Measurements from ENCODE around the gene CEP57.

CEP57 gene

DNA sequence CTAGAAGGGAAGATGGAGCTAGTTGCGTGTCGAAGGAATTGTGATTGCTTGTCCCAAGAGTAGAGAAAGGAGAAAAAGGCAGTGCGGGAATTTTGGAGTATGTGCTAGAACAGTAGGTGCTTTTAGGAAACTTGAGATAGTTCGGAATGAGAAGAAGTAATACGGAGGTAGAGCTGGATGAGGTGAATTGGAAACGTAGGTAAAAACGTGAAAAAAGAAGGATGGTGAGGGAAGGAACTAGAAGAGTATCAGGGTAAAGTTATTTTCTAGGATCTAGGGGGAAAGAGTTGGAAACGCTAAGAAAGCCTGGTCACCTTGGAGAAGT is 1.4 kb downstream of the CEP57 start:
- no peak for DNase-seq
- H3K36me3 ChIP-seq: peaks cover 8 to 9% (median 8%) of the 10 kb centered on the region in 3 donors
- intact Hi-C loops (cut with DNase I; ENCODE audit: low total_unique reads): no loop called here
- TF ChIP-seq CTCF (IDR thresholded peaks at IDR 0.05): no peak
- H3K27me3 ChIP-seq: no peaks in the 10 kb centered on the region
- H3K27ac ChIP-seq: peak overlapping the region in 1 of 2 donors; percentile 99
- H3K4me1 ChIP-seq: peaks cover 0 to 29% (median 19%) of the 10 kb centered on the region in 4 donors
- H3K4me3 ChIP-seq: peak overlapping the region; percentile 94 to 97
- no peaks in the 10 kb centered on the region for H3K9me3 ChIP-seq

GRCh38 chr11:95792200-95792599 is 1.9 kb downstream of the CEP57 start:
- H3K4me1 ChIP-seq: peaks cover 0 to 27% (median 19%) of the 10 kb centered on the region in 4 donors
- H3K9me3 ChIP-seq: no peaks in the 10 kb centered on the region
- no peaks in the 10 kb centered on the region for H3K27me3 ChIP-seq
- no peak for DNase-seq
- no peak overlapping the region for H3K4me3 ChIP-seq
- H3K27ac ChIP-seq: no peak overlapping the region
- TF ChIP-seq CTCF (IDR thresholded peaks at IDR 0.05): no peak
- intact Hi-C loops (cut with DNase I; ENCODE audit: low total_unique reads): no loop called here
- peaks cover 3 to 4% (median 3%) of the 10 kb centered on the region in 3 donors for H3K36me3 ChIP-seq

DNA sequence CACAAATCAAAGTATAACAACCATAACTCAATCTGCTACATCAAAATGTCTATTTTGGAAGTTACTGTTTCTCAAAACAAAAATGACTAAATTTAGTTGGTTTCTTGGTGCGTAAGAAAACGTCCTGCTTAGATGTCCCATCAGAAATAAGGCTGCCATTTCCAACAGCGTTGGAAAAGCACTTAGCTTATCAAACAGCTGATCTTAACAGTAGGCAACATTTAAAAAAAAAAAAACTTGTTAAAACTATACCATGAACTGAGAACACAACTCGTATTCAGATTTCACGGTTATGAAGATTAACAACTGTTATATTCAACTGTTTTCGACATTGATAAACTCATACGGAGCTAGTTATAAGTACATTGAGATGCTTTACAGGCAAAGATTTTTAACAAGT is 2.4 kb downstream of the CEP57 start:
- H3K9me3 ChIP-seq: no peaks in the 10 kb centered on the region
- no peak overlapping the region for H3K4me3 ChIP-seq
- intact Hi-C loops (cut with DNase I; ENCODE audit: low total_unique reads): no loop called here
- peaks cover 0 to 24% (median 18%) of the 10 kb centered on the region in 4 donors for H3K4me1 ChIP-seq
- H3K36me3 ChIP-seq: no peaks in the 10 kb centered on the region
- no peak for TF ChIP-seq CTCF (IDR thresholded peaks at IDR 0.05)
- H3K27me3 ChIP-seq: no peaks in the 10 kb centered on the region
- no peak overlapping the region for H3K27ac ChIP-seq
- no peak for DNase-seq

DNA sequence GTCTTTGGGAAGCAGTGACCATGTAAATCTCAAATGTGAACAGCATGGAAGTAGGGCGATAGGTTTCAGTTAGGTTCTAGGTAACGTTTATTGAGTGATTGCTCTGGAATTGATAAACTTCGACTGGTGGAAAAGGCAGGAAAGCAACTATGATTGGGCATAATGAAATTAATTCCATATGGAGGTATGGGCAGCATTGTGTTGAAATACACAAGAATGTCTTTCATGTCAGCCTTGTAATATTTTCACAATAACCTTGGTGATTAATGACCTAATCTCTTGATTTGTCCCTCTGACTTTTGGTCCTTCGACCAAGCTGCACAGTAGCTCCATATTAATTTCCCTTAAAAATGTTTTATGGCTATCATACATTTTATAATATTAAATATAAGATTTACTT is 2.8 kb downstream of the CEP57 start:
- no peak for TF ChIP-seq CTCF (IDR thresholded peaks at IDR 0.05)
- no peak for DNase-seq
- H3K36me3 ChIP-seq: no peaks in the 10 kb centered on the region
- no peak overlapping the region for H3K27ac ChIP-seq
- intact Hi-C loops (cut with DNase I; ENCODE audit: low total_unique reads): no loop called here
- H3K4me1 ChIP-seq: peaks cover 0 to 19% (median 16%) of the 10 kb centered on the region in 4 donors
- no peaks in the 10 kb centered on the region for H3K9me3 ChIP-seq
- no peak overlapping the region for H3K4me3 ChIP-seq
- H3K27me3 ChIP-seq: no peaks in the 10 kb centered on the region

DNA sequence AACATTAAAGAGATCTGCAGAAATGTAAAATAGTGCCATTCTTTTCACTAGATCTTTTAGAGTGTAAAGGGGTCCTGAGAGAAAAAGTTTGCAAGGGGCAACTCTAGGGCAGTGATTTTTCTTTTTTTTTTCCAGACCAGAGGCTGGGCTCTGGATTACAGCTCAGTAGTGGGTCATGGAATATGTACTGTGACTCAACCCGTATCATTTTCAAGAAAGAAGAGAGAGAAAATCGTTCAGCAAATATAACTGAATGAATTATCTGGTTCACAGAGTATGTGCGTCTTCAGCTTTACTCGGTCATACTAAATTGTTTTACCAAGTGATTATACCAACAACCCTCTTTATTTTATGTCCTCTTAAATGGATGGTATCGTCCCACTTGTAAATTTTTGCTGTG is 3.8 kb downstream of the CEP57 start:
- DNase-seq: no peak
- H3K4me1 ChIP-seq: peaks cover 0 to 11% (median 8%) of the 10 kb centered on the region in 4 donors
- no peaks in the 10 kb centered on the region for H3K27me3 ChIP-seq
- no peak overlapping the region for H3K27ac ChIP-seq
- H3K36me3 ChIP-seq: no peaks in the 10 kb centered on the region
- TF ChIP-seq CTCF (IDR thresholded peaks at IDR 0.05): no peak
- no peak overlapping the region for H3K4me3 ChIP-seq
- H3K9me3 ChIP-seq: no peaks in the 10 kb centered on the region
- intact Hi-C loops (cut with DNase I; ENCODE audit: low total_unique reads): no loop called here

Data from tibial artery (tissue), 4 donors.